GM12865 (cell line): Measurements from ENCODE around the gene MCF2L2.

Experiments
- DNase-seq: peaks from one replicate; pipeline ENCODE4 v3.0.0; 2010; ENCODE audit warnings: low read depth
- H3K4me3 ChIP-seq: 2 replicates; pipeline ENCODE4 v1.5.1; 2011; ENCODE audit warnings: mild to moderate bottlenecking, low read depth, low read length, control low read depth
- TF ChIP-seq, protein P1 (sequence below): IDR thresholded peaks from 2 replicates; pipeline ENCODE4 v1.5.1; 2011; ENCODE audit warnings: low read length, control low read depth, low read depth, inconsistent platforms; ENCODE audit not compliant: insufficient read depth; ENCODE audit errors: missing control alignments

MCF2L2 gene

GRCh38 chr3:183324083-183324482, 104.3 kb downstream of the MCF2L2 start:
- TF ChIP-seq, protein P1, sequence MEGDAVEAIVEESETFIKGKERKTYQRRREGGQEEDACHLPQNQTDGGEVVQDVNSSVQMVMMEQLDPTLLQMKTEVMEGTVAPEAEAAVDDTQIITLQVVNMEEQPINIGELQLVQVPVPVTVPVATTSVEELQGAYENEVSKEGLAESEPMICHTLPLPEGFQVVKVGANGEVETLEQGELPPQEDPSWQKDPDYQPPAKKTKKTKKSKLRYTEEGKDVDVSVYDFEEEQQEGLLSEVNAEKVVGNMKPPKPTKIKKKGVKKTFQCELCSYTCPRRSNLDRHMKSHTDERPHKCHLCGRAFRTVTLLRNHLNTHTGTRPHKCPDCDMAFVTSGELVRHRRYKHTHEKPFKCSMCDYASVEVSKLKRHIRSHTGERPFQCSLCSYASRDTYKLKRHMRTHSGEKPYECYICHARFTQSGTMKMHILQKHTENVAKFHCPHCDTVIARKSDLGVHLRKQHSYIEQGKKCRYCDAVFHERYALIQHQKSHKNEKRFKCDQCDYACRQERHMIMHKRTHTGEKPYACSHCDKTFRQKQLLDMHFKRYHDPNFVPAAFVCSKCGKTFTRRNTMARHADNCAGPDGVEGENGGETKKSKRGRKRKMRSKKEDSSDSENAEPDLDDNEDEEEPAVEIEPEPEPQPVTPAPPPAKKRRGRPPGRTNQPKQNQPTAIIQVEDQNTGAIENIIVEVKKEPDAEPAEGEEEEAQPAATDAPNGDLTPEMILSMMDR: no peak
- DNase-seq: no peak
- H3K4me3 ChIP-seq: no peak overlapping the region

DNA sequence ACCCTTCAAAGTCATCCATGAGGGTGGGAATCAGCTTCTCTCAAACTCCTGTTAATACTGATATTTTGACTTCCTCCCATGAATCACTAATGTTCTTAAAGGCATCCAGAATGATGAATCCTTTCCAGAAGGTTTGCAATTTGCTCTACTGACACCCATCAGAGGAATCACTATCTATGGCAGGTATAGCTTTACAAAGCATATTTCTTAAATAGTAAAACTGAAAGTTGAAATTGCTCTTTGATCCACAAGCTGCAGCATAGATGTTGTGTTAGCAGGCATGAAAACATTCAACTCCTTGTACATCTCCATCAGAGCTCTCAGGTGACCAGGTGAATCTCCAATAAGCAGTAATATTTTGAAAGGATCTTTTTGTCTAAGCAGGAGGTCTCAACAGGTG, 109.0 kb downstream of the MCF2L2 start:
- TF ChIP-seq, protein P1: no peak
- DNase-seq: no peak
- no peak overlapping the region for H3K4me3 ChIP-seq

GRCh38 chr3:183318877-183319276, 109.5 kb downstream of the MCF2L2 start:
- no peak overlapping the region for H3K4me3 ChIP-seq
- TF ChIP-seq, protein P1: no peak
- no peak for DNase-seq

- no peak overlapping the region for H3K4me3 ChIP-seq
- TF ChIP-seq, protein P1: no peak
- no peak for DNase-seq
Observed at GRCh38 chr3:183317886-183318865, 110.2 kb downstream of the MCF2L2 start.

DNA sequence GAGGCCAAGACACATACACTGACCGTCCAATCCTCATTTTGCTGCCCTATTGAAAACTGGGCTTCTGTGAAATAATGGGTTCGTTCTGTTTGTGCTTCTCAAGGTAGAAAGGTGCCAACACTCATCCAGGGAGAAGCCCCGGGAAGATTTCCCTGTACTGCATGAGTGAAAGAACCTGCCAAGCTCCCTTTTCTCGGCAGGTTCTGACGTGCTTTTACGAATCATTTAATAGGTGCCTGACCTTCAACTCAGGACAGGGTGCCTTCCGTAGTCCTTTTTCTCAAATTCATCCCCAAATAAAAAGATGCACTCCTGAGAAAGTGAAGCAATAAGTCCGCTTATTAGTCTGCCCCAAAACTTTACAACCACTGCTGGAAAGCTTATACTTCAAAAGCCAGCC, 111.1 kb downstream of the MCF2L2 start:
- DNase-seq: no peak
- H3K4me3 ChIP-seq: no peak overlapping the region
- TF ChIP-seq, protein P1: no peak

DNA sequence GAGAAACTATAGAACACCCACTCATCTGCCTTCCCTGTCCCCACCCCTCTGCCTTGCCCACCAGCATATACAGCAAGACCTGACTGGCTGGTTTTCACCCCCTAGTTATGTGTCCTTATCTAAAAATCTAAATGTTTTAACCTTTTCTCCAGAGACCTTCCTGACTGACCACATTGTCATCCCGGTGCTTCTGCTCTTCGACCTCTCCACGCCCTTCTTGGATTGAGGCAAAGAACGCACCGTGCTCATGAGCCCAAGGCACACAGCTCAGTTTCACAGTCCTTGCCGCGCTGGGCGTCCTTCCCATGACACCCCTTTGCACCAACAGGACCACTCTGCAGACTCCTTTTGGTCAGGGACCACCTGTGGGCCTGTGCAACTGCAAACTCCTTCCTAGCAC, 112.7 kb downstream of the MCF2L2 start:
- TF ChIP-seq, protein P1: no peak
- DNase-seq: no peak
- H3K4me3 ChIP-seq: no peak overlapping the region

GRCh38 chr3:183313764-183314163, 114.7 kb downstream of the MCF2L2 start:
- TF ChIP-seq, protein P1: no peak

More at GRCh38 chr3:183313764-183314163, 114.7 kb downstream of the MCF2L2 start:
- H3K4me3 ChIP-seq: no peak overlapping the region
- DNase-seq: no peak
